Peyer's patch (tissue), 4 donors: ENCODE results near the gene SDS.

Experiments used
- CTCF ChIP-seq, 6 experiments: fragments of 450-650 bp in 4 of 6; fragments of 200-600 bp in 2 of 6; sonication (generic) in 1 of 6; IDR thresholded peaks; one replicate each; pipeline ENCODE4 v1.5.1; 2017 to 2019; ENCODE audit warnings: antibody characterized with exemption in 6 of 6, mild to moderate bottlenecking in 3 of 6, moderate library complexity in 1 of 6
- POLR2A ChIP-seq, 2 donors: fragments of 450-650 bp; IDR thresholded peaks; one replicate each; pipeline ENCODE4 v1.5.1; 2017; ENCODE audit warnings: antibody characterized with exemption in 2 of 2, mild to moderate bottlenecking in 2 of 2, moderate library complexity in 2 of 2

DNA sequence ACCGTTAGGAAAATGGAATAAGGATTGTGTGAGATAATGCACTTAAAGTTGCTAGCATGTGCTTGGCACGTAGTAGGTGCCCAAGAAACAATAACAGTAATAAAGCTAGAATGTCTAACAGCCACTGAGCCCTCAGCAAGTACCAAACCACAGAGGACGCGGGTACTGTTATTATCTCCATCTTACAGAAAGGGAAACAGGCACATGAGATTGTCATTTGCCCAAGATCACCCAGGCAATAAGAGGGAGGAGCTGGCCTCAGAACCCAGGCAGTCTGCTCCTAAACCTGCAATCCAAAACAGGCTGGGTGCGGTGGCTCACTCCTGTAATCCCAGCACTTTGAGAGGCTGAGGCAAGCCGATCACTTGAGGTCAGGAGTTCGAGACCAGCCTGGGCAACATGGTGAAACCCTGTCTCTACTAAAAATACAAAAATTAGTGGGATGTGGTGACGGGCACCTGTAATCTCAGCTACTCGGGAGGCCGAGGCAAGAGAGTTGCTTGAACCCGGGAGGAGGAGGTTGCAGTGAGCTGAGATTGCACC, 5.1 kb upstream of the SDS start:
- TF ChIP-seq CTCF (IDR thresholded peaks at IDR 0.05) (no peak), POLR2A (IDR thresholded peaks at IDR 0.05) (no peak)
